Limb (tissue), 2 donors: ENCODE measurements around the gene COX6A1.
"Not testable (repeated sequence)": the region's sequence is repeated elsewhere in the genome, so short reads cannot be mapped to it uniquely, and the experiment has no call there.

Source experiments
- DNase-seq, 2 donors: peaks; one replicate each; pipeline ENCODE4 v3.0.0-alpha.2; 2016; ENCODE audit errors: extremely low spot score in 2 of 2

COX6A1 gene

GRCh38 chr12:120466560-120467315 is 28.8 kb downstream of the COX6A1 start:
- DNase-seq, result peak in 1 of 2 donors; percentile 61

GRCh38 chr12:120467439-120467838 is 29.5 kb downstream of the COX6A1 start:
- DNase-seq, result no peak

- DNase-seq, result peak in 1 of 2 donors; percentile 38
These were observed 30.5 kb downstream of the COX6A1 start for GRCh38 chr12:120468325-120468820.

DNA sequence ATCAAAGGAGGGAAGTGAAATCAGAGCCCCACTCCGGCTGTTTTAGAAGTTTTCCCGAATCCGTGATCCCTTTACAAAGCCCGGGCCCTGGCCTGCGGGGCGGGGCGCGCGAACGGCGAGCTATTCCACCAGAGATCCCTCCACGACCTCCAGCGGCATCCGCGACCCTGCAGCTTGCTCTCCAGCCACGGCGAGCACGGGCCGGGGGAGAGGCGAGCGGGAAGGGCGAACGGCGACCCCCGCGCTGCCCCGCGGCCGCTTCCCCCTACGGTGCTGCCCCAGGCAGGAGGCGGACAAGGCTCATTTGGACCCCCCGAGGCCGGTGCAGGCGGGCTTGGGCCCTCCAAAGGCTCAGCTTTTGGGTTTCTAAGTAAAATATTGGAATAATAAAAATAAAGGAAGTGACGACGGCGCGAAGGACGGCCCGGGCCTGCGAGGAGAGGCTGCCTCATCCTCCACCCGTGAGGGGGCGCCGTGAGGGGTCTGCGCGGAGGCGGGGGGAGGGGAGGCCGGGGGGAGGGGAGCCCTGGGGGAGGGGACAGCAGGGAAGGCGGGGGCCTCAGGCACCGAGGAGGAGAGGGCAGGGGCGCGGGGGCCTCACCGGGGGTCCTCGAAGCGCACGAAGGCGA is 31.0 kb downstream of the COX6A1 start:
- DNase-seq, result peak; percentile 33 to 90

DNA sequence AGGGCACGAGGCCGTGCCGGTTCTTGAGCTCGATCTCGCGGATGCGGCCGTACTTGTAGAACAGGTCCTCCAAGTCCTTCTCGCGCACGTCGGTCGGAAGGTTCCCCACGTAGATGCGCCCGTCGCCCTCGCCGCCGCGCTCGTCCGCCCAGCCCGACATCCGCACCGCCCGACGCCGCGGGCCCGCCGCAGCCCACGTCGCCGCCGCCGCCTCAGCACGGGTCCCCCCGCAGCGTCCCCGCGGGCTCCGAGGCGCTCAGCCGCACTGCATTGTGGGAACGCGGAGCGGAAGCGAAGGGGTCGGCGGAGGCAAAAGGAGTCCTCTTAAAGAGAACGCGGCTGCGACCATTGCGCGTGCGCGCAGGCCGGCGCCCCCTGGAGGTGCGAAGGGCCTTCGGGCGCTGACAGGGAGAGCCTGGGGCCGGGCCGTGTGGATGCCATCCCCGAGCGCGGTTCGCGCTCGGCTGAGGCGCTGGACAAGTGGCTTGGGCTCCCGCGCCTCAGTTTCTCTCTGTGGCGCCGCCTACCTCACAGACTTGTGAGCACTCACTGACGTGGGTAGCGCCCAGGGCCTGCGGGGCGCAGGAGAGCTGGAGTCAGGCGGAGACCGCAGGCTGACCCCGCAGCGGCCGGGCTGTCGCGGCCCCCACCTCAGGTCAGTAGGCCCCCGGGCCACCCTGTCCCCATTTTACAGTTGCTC is 31.7 kb downstream of the COX6A1 start, which contains the start of gene SRSF9:
TSS of gene SRSF9 (minus strand) at position 299 of the 700 bp plus-strand sequence. CDS start at position 160, 139 bp downstream.
- DNase-seq, result peak; percentile 92 to 97

DNA sequence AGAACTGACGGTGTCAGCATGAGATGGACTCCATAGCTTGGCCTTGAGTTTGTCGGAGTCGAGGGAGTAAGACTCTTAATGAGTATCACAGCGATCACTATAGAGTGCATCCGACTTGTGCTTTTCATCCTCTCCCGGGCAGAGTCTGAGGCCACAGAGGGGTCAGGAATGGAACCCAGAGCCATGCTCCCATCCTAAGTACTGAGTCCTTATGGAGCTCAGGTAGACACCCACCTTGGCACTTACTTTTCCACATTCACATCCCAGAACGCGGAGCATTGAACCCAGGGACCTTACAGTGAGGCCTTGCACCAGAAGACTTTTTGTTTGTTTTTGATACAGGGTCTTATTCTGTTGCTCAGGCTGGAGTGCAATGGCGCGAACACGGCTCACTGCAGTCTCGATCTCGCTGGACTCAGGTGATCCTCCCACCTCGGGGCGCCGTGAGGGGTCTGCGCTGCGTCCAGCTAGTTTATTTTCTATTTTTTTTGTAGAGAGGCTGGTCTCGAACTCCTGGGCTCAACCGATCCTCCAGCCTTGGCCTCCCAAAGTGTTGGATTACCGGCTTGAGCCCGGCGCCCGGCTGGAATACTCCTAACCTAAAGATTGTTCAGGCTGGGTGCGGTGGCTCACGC is 32.4 kb downstream of the COX6A1 start:
- no peak for DNase-seq

- no peak for DNase-seq
These were observed 34.6 kb downstream of the COX6A1 start for GRCh38 chr12:120472521-120472920.

GRCh38 chr12:120473807-120474615 is 36.1 kb downstream of the COX6A1 start:
- no peak for DNase-seq

DNA sequence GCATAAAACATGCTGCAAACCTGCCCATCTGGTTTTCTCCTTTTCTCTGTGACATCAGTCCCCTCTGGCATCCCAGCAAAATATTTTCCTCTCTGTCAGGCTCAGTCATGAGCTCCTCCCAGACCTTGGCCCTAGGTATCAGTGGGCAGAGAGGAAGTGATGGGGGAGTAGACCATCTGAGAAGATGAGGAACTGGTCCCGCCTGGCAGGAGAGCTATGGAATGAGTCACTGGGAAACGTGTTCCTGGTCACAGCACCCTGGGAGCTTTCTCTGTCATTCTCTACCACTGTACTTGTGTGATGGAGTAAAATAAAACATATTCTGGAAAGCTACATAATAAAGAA is 36.7 kb downstream of the COX6A1 start:
- DNase-seq, result no peak

GRCh38 chr12:120475643-120476042 is 37.7 kb downstream of the COX6A1 start:
- no peak for DNase-seq

DNA sequence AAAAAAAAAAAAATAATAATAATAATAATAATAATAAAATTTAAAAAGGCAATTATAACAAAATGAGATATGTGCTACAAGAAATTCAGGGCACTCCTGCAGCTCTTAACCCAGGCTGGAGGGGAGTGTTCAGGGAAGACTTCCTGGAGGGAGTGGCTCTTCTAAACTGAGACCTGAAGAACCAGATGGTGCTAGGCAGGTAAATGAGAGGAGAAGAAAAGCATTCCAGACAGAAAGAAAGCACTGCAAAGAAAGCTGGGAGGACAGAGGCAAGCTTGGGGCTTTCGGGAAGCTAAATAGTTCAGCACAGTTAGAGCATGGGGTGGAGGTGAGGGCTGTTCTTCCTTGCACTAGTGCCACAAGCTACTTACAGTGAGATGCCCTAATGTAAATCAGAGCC is 41.5 kb downstream of the COX6A1 start:
- no peak for DNase-seq

DNA sequence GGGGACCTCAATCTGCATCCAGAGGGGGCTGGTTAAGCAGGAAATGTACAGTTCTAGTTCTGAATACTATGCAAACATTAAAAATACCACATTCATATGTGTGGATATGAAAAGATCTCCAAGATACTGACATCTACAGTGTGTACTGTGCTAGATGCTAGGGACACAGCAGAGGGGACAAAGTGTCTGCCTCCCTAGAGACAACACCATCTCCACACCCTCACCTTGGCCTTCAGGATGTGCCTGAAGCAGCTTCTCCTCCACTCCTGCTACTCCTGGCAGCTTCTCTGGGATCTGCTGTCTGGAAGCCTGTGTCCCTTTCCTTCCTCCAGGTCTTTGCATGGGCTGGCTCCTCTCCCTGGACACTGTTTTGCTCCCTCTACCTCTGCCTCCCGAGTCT is 42.3 kb downstream of the COX6A1 start:
- DNase-seq, result no peak

DNA sequence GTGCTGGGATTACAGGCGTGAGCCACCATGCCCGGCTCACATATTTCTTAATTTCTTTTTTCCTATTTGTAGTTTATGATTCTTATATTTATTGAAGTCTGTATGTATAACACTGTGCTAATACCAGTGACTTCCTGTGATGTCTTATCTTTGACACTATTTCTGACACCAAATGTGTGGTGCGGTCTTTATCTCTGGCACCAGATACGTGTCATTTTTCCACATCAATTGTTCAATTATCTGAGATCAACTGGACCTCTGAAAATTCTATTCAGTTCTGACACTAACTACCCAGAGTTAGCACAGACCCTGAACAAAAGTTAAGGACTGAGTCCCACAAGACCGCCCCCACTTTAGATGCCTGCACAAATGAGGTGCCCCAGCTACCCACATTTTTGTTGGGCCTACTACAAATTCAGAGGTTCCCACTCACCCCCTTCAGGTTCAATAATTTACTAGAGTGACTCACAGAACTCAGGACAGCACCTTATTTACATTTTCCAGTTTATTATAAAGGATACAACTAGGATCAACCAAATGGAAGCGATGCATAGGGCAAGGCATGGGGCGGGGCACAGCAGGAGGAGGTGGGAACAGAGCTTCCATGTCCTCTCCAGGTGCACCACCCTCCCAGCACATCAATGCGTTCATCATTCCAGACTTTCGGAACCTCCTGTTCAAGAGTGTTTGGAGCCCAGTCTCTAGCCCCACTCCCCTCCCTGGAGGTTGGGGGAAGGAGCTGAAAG is 43.3 kb downstream of the COX6A1 start:
- no peak for DNase-seq

DNA sequence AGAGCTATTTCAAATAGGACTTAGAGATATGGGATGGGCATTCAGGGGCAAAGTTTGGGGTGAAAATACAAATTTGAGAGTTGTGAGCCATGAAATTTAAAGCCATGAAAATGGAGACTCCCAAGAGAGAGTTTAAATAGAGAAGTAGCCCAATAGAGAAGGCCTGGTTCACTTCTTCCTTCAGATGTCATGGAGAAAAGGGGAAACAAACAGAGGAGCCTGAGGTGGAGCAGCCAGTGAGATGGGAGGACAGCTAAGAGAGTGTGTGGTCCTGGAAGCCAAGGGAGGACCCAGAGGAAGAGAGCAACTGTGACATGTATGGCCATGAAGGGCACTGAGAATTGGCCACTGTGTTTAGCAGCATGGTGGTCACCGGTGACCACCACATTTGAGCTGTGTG is 45.7 kb downstream of the COX6A1 start:
- DNase-seq, result no peak

DNA sequence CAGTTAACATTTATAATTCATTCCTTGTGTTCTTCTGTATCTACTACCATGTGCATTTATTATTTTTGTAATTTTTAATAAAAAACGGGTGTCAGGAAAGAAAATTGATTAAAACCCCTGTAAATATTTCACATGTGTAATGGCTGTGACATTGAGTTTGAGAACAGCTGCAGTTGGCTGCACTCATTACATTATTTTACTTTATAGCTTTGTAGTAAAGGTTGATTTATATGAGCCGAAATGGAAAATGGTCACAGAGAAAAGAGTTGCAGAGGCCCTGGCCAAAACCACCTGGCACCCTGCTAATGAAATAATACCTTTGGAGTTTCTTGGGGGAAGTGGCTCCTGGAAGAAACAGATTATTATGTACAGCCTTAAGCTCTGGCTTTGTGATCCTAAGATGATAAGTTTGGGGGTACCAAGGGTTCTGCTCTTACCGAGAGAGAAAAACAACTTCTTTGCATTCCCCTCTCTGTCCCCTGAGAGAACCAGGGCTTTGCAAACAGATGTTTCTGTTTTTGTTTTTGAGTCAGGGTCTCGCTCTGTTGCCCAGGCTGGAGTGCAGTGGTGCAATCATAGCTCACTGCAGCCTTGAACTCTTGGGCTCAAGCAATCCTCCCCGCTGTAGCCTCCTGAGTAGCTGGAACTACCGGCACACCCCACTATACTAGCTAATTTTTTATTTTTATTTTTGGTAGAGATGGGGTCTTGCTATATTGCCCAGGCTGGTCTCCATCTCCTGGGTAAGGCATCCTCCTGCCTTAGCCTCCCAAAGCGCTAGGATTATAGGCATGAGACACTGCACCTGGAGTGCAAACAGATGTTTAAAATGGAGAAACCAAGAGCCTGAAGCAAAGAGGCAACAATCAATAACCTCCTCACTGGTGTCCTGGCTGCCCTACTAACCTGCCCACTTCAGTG is 48.3 kb downstream of the COX6A1 start:
- no peak for DNase-seq

GRCh38 chr12:120487552-120487951 is 49.6 kb downstream of the COX6A1 start:
- DNase-seq, result not testable (repeated sequence)

- no peak for DNase-seq
These were observed 50.2 kb downstream of the COX6A1 start for GRCh38 chr12:120488057-120488640.

DNA sequence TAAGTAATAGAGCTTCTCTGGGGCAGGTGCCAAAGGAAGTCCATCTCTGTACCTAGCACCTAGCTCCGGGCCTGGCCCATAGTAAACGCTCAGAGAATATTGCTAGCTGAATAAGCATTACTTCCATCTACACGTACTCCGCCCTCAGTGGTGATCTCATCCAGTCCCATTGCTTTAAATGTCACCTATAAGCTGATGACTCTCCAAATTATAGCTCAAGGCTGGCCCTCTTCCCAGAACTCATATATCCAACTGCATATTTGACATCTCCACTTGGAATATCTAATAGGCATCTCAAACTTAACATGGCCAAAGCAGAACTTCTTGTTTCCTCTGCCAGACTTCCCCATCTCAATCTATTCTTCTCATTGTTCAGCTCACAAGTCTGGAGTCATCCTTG is 51.1 kb downstream of the COX6A1 start:
- DNase-seq, result peak in 1 of 2 donors; percentile 14

DNA sequence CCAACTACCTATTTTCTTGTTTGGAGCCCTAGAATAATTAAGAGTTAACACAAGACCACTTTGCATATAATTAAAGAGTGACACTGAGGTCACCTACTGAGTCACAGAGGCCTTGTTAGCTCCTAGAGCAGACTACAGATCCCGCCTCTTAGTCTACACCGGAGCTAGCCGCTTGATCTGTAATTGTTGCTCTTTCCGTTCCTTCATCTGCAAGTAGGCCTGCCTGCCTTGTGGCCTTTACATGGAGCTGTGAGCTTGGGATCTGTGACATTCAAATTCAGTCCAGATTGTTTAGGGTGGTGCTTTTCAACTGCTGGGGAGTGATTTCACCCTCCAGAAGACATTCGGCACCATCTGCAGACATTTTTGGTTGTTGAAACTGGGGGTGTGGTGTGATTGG is 52.4 kb downstream of the COX6A1 start:
- no peak for DNase-seq
